Mesangial cell (primary cell): ENCODE measurements around the gene ARMH3. TPM values are rescaled to one million over a fixed set of nuclear protein-coding genes. Genes with fewer than 3 reads are reported as not detected.

Experiments used
- total RNA-seq: library from RNA; depleted of rRNA; stranded (reverse); fragments of >200 nt; gene quantifications from 2 replicates; pipeline ENCODE4 v1.2.3, GENCODE V29; 2015

ARMH3 gene, protein sequence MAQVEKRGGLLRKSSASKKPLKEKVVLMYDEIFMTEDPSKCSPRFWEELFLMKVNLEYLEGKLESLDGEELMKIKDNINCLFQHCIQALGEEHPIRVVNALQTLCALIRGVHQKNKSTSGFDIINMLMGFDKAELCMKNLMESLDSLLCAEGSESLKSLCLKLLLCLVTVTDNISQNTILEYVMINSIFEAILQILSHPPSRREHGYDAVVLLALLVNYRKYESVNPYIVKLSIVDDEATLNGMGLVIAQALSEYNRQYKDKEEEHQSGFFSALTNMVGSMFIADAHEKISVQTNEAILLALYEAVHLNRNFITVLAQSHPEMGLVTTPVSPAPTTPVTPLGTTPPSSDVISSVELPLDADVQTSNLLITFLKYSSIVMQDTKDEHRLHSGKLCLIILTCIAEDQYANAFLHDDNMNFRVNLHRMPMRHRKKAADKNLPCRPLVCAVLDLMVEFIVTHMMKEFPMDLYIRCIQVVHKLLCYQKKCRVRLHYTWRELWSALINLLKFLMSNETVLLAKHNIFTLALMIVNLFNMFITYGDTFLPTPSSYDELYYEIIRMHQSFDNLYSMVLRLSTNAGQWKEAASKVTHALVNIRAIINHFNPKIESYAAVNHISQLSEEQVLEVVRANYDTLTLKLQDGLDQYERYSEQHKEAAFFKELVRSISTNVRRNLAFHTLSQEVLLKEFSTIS
- 6.5 and 9.9 TPM in 2 replicates for total RNA-seq

DNA sequence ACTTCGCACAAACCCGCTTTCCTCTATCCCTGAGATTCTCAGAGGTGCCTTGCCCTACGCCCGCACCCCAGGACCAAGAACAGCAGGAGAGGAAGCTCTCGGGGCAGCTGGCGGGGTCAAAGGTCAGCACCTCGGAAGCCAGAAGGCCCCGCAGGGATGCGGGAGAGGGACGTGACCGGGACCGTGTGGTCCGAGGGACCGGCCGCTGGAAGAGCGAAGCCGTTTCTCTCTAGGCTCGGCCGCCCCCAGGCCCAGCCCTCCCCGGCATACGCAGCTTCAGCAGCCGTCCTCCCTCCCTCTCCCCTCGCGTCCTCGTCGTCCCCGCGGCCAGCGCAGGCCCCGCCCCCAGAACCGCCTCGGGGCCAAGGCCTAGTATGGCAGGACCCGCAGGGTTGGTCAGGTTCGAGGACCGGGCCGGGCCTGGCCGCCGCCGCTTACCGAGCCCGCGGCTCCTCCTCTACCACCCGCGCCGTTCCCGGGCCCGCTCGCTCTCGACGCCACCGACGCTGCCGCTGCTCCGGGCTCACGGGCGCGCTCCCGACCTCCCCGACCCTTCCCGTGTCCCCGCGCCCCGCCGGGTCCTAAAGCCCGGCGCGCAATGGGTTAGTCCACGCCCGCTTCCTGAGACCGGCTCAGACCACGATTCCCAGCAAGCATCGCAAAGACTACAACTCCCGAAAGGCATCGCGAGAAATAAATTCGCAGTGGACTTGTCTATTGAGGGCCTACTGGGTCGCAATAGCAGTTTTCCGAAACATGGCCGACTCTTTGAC is at the start of gene ARMH3:
Gene ARMH3 (minus strand): TSS at position 527 of the 773 bp plus-strand sequence. CDS start 16,059 bp downstream, outside the sequence.

DNA sequence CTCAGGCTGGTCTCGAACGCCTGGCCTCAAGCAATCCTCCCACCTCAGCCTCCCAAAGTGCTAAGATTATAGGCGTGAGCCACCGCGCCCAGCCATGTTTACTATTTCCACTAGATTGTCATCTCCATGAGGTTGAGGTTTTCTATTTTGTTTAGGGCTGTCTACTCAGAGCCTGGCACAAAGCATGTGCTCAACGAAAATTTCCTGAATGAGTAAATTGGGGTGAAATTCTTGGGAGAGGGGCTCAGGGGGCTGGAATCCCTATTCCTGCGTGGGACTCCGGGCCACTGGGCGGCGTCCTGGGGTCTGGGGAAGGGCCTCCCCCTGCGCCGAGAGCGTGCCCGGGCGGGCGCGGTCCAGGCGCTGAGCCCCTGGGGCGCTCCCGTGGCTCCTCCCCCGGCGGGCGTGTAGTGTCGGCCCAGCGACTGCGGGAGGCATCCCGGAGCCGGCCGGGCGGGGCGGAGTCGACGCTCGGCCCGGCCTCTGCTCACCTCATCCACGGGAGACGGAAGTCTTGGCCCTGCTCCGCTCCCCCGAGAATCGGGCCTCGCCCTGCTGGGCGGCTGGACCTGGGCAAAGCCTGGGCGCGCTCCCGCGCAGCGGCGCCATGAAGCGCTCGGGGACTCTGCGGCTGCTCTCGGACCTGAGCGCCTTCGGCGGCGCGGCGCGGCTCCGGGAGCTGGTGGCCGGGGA is 9.0 kb upstream of the ARMH3 start, which contains the start of gene HPS6:
Gene HPS6 (plus strand): TSS at position 482 of the 693 bp plus-strand sequence. CDS start 126 bp downstream, at position 608.

DNA sequence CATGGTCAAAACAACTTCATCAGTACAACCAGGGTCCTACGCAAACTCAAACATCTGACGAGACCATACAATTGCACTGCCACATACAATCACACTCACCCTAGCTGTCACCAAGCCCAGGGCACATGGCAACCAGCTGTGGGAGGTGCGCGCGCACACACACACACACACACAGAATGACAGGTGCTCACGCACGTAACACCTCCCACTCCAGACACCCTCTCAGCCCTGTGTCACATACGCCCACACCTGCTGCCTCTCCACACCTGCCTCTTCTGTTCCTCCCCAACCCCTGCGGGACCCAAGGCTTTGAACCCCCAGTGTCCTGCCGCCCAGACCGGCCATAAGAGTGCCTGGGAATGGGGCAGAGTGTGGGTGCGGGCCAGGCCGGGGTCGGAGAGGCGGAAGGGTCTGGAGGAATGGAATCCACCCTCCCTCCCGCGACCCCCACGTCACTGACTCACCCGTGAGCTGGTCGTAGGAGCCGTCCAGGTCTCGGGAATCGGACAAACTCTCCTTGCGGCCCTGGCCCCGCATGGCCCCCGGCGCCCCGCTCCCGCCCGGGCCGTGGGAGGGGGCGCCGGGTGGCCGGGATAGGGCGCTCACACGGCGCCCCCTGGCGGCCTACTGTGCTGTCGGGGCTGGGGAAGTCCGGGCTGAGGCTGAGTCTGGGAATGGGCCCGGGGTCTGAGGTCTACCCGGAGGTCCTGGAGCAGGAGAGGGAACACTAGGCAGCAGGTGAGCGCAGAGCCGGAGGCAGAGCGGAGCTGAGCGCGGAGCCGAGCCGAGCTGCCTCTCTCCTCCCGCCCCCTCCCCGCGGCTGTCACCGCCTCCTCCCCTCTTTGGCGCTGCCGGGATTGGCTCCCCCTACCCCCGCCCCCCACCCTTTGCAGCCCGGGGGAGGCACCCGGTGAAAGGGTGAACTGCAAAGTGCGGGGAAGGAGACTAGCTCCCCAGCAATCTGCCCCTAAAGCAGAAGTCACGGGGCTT is 212.6 kb downstream of the ARMH3 start, which contains the start of gene KCNIP2:
Gene KCNIP2 (minus strand): TSS at position 769 of the 990 bp plus-strand sequence. CDS start 232 bp downstream, at position 537.

DNA sequence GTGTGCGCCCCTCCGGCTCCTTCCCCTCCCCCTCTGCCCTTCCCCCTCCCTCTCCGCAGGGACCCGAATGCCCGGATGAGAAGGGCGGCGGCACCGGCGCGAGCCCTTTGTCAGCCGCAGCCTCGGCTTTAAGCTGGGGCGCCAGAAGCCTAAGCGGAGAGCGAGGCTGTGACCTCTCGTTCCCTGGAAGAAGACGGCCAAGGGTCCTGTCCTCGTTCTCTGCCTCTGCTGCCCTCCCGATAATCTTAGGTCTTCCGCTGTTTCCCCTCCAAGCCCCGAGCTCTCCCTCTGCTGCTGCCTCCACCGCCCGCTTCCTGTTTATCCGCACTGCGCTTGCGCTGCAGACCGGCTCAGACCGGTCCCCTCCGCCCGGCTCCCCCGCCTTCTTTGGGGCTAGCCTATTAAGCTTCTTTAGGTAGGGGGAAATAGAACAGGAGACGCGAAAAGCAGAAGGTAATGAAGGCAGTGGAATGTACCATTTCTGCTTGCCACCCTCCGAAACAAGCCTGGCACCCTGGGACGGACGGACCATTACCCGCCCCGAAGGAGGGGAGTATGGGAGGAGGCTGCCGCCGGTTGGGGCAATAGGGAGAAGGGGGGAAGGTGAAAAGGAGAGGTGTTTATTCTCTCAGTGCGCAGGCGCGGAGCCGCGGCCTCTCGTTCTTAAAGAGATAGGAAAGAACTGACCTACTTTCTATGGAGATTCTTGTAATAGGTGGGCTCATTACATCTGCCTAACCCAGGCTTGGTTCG is 237.7 kb downstream of the ARMH3 start, which contains the start of gene OGA:
Gene OGA (minus strand): TSS at position 326 of the 753 bp plus-strand sequence. CDS start 422 bp downstream, outside the sequence.

Other genes with a start within 250 kb of the ARMH3 start
- 37.6 and 46.1 TPM in 2 replicates for gene OGA, start 237.7 kb downstream of the ARMH3 start, total RNA-seq
- gene KCNIP2, start 212.4 kb downstream of the ARMH3 start, total RNA-seq, result under 0.01 and 0.51 TPM in 2 replicates
- 30.2 and 32.3 TPM in 2 replicates for gene HPS6, start 9.2 kb upstream of the ARMH3 start, total RNA-seq
- 31.4 and 63.0 TPM in 2 replicates for gene LDB1, start 64.2 kb upstream of the ARMH3 start, total RNA-seq
- 26.1 and 26.7 TPM in 2 replicates for gene PPRC1, start 76.9 kb upstream of the ARMH3 start, total RNA-seq
- 28.9 and 77.2 TPM in 2 replicates for gene NOLC1, start 96.2 kb upstream of the ARMH3 start, total RNA-seq
- under 0.01 and 0.33 TPM in 2 replicates for gene ELOVL3, start 170.1 kb upstream of the ARMH3 start, total RNA-seq
- gene PITX3, start 185.3 kb upstream of the ARMH3 start, total RNA-seq, result 1.1 and 1.8 TPM in 2 replicates
- gene GBF1, start 189.4 kb upstream of the ARMH3 start, total RNA-seq, result 46.0 and 46.1 TPM in 2 replicates